ENCODE measurements around the gene GNAZ. TPM values are rescaled to one million over a fixed set of nuclear protein-coding genes. Genes with fewer than 3 reads are reported as not detected.

Gene GNAZ
- total RNA-seq, 1 donor from 2014 or later = 13.7 TPM

DNA sequence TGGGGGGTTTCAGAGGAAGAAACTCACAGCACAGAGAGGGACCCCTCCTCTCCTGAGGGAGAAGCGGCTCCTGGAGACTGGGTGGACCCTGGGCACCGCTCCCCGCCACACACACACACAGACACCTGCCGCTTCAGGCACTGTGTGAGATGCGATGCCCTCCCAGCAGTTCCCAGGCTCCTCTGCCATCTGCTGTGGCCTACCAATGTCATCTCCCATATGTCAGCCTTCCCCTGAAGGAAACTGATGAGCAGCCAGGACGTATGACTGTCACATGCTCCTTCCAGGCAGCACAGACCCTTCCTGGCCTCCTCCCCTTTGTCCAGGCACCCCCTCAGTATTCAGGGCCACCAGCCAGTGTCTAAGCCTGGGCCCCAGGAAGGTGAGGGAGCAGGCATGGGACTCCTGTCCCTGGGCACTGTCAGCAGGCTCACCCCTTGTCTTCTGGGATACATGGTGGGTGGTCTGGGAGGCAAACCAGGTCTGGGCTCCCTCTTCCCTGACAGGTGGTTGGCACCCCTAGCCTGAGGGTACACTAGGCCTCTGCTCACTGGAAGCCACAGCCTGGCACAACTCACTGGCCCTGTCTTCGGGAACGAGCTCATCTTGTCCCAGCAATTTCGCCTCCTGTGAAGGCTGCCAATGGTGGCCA lies 98.2 kb downstream of the GNAZ start:
- H3K4me1 ChIP-seq = no peaks in the 10 kb centered on the region
- no peaks in the 10 kb centered on the region for H3K36me3 ChIP-seq
- TF ChIP-seq CTCF (IDR thresholded peaks at IDR 0.05) = no peak
- no peak overlapping the region for H3K4me3 ChIP-seq
- H3K27ac ChIP-seq = no peak overlapping the region
- intact Hi-C loops (cut with DNase I) = no loop called here
- H3K9me3 ChIP-seq = no peaks in the 10 kb centered on the region
- no peaks in the 10 kb centered on the region for H3K27me3 ChIP-seq
- DNase-seq (ENCODE audit: low spot score in 2 of 2) = no peak

- Histone ChIP-seq H3K27me3 (no peaks in the 10 kb centered on the region), H3K4me3 (no peak overlapping the region), H3K4me1 (peaks cover 0 to 2% of the 10 kb centered on the region in 2 donors), H3K27ac (no peak overlapping the region), H3K9me3 (no peaks in the 10 kb centered on the region), H3K36me3 (no peaks in the 10 kb centered on the region)
- no peak for DNase-seq (ENCODE audit: low spot score in 2 of 2)
- intact Hi-C loops (cut with DNase I) = no loop called here
- TF ChIP-seq CTCF (IDR thresholded peaks at IDR 0.05) = no peak
Measured at GRCh38 chr22:23169043-23169406, 98.7 kb downstream of the GNAZ start.

Other genes with a start within 250 kb of the GNAZ start
- 2.3 TPM for gene IGLL5, start 182.7 kb upstream of the GNAZ start, total RNA-seq
- not detected for gene RSPH14, start 71.5 kb downstream of the GNAZ start, total RNA-seq
- gene RAB36, start 75.0 kb downstream of the GNAZ start, total RNA-seq = 1.8 TPM
- gene BCR, start 110.0 kb downstream of the GNAZ start, total RNA-seq = 216 TPM

All from ascending aorta (tissue), 2 donors.